ENCODE data around the gene PIGV. TPM values are rescaled to one million over a fixed set of nuclear protein-coding genes. Genes with fewer than 3 reads are reported as not detected.

PIGV gene
- 8.8 TPM for total RNA-seq

- DNase-seq = peak; percentile 95
Measured at GRCh38 chr1:26787706-26788514, at the start of gene PIGV. Gene PIGV, plus strand, starts transcription at chr1:26787950. Its CDS starts 2,866 bp downstream, at chr1:26790816.

- no peak for DNase-seq
Measured at GRCh38 chr1:26739329-26739914, 48.3 kb upstream of the PIGV start.

- peak; percentile 40 for DNase-seq
Measured at GRCh38 chr1:26740023-26740634, 47.6 kb upstream of the PIGV start.

- no peak for DNase-seq
Measured at GRCh38 chr1:26740952-26741351, 46.8 kb upstream of the PIGV start.

GRCh38 chr1:26743426-26744059 is 44.2 kb upstream of the PIGV start:
- no peak for DNase-seq

- DNase-seq = peak; percentile 38
Measured at GRCh38 chr1:26744075-26744959, 43.4 kb upstream of the PIGV start.

GRCh38 chr1:26745191-26745590 is 42.6 kb upstream of the PIGV start:
- no peak for DNase-seq

GRCh38 chr1:26747048-26747447 is 40.7 kb upstream of the PIGV start:
- no peak for DNase-seq

GRCh38 chr1:26748351-26748750 is 39.4 kb upstream of the PIGV start:
- DNase-seq = no peak

- no peak for DNase-seq
Measured at GRCh38 chr1:26749458-26749857, 38.3 kb upstream of the PIGV start.

GRCh38 chr1:26750428-26750827 is 37.3 kb upstream of the PIGV start:
- no peak for DNase-seq

GRCh38 chr1:26752519-26752918 is 35.2 kb upstream of the PIGV start:
- DNase-seq = no peak

- DNase-seq = no peak
Measured at GRCh38 chr1:26754086-26754874, 33.5 kb upstream of the PIGV start.

- no peak for DNase-seq
Measured at GRCh38 chr1:26758358-26758757, 29.4 kb upstream of the PIGV start.

- no peak for DNase-seq
Measured at GRCh38 chr1:26759531-26759930, 28.2 kb upstream of the PIGV start.

- no peak for DNase-seq
Measured at GRCh38 chr1:26761217-26761616, 26.5 kb upstream of the PIGV start.

- no peak for DNase-seq
Measured at GRCh38 chr1:26767714-26768113, 20.0 kb upstream of the PIGV start.

- DNase-seq = peak; percentile 81
Measured at GRCh38 chr1:26768755-26769154, 19.0 kb upstream of the PIGV start.

- DNase-seq = no peak
Measured at GRCh38 chr1:26771285-26771642, 16.5 kb upstream of the PIGV start.

GRCh38 chr1:26771643-26772321 is 16.0 kb upstream of the PIGV start:
- peak; percentile 58 for DNase-seq

- DNase-seq = no peak
Measured at GRCh38 chr1:26772687-26773086, 15.1 kb upstream of the PIGV start.
